ENCODE data around the gene CLCN7.

The CLCN7 gene

GRCh38 chr16:1401758-1402154 lies 73.1 kb downstream of the CLCN7 start:
- no peak for DNase-seq (ENCODE audit: low spot score)

- DNase-seq (ENCODE audit: low spot score) = no peak
These were observed 73.6 kb downstream of the CLCN7 start for GRCh38 chr16:1401061-1401757.

GRCh38 chr16:1398826-1399581 lies 75.8 kb downstream of the CLCN7 start:
- no peak for DNase-seq (ENCODE audit: low spot score)

- DNase-seq (ENCODE audit: low spot score) = no peak
These were observed 76.5 kb downstream of the CLCN7 start for GRCh38 chr16:1398351-1398750.

- no peak for DNase-seq (ENCODE audit: low spot score)
These were observed 77.0 kb downstream of the CLCN7 start for GRCh38 chr16:1397779-1398178.

GRCh38 chr16:1395444-1396031 lies 79.3 kb downstream of the CLCN7 start:
- no peak for DNase-seq (ENCODE audit: low spot score)
